Osteoblast (primary cell): ENCODE measurements around the gene PHACTR1. TPM values are rescaled to one million over a fixed set of nuclear protein-coding genes. Genes with fewer than 3 reads are reported as not detected.

Source experiments
- DNase-seq: peaks from one replicate; pipeline ENCODE4 v3.0.0; 2011; ENCODE audit warnings: low spot score, mixed read lengths; ENCODE audit not compliant: insufficient read length; ENCODE audit errors: missing footprints
- H2AFZ ChIP-seq: 2 replicates; pipeline ENCODE4 v1.6.0; 2011; ENCODE audit warnings: mild to moderate bottlenecking, low read length
- H3K27ac ChIP-seq: 2 replicates; pipeline ENCODE4 v1.5.1; 2011; ENCODE audit warnings: mild to moderate bottlenecking, low read depth, low read length, moderate library complexity
- H3K27me3 ChIP-seq: 2 replicates; pipeline ENCODE4 v1.6.0; 2012; ENCODE audit warnings: mild to moderate bottlenecking, control low read depth, inconsistent platforms, low read length, moderate library complexity; ENCODE audit not compliant: insufficient read depth
- H3K36me3 ChIP-seq: 2 replicates; pipeline ENCODE4 v1.5.1; 2011; ENCODE audit warnings: mild to moderate bottlenecking, low read length, control low read depth, moderate library complexity; ENCODE audit not compliant: insufficient read depth
- H3K4me1 ChIP-seq: 2 replicates; pipeline ENCODE4 v1.5.1; 2011; ENCODE audit warnings: mild to moderate bottlenecking, low read length, control low read depth, moderate library complexity; ENCODE audit not compliant: insufficient read depth
- H3K4me2 ChIP-seq: 2 replicates; pipeline ENCODE4 v1.6.0; 2011; ENCODE audit warnings: mild to moderate bottlenecking, low read length; ENCODE audit not compliant: insufficient read depth
- H3K4me3 ChIP-seq: fragments of 200-600 bp; sonication (generic); 3 replicates; pipeline ENCODE4 v1.5.1; 2012; ENCODE audit warnings: mild to moderate bottlenecking, low read length, inconsistent platforms; ENCODE audit not compliant: insufficient read depth
- H3K79me2 ChIP-seq: 2 replicates; pipeline ENCODE4 v1.6.0; 2012; ENCODE audit warnings: mild to moderate bottlenecking, low read length, control low read depth, inconsistent platforms; ENCODE audit not compliant: insufficient read depth
- H3K9me3 ChIP-seq: 2 replicates; pipeline ENCODE4 v1.5.1; 2011; ENCODE audit warnings: low read depth, low read length, control low read depth
- H4K20me1 ChIP-seq: 2 replicates; pipeline ENCODE4 v1.6.0; 2012; ENCODE audit warnings: mild to moderate bottlenecking, low read length, control low read depth; ENCODE audit not compliant: insufficient read depth
- CTCF ChIP-seq: IDR thresholded peaks from 2 replicates; pipeline ENCODE4 v1.5.1; 2011; ENCODE audit warnings: mild to moderate bottlenecking, low read depth, low read length, moderate library complexity; ENCODE audit errors: extremely low read depth
- total RNA-seq: library from RNA; depleted of rRNA; stranded (reverse); fragments of >200 nt; gene quantifications from 2 replicates; pipeline ENCODE4 v1.2.3, GENCODE V29; 2012

Gene PHACTR1
- total RNA-seq, 1 donor = 0.36 TPM

- Histone ChIP-seq H3K4me3 (no peak overlapping the region), H3K36me3 (no peaks in the 10 kb centered on the region), H4K20me1 (no peaks in the 10 kb centered on the region), H3K27ac (no peak overlapping the region), H3K4me2 (no peak overlapping the region), H3K4me1 (no peaks in the 10 kb centered on the region), H2AFZ (no peak overlapping the region), H3K79me2 (no peaks in the 10 kb centered on the region), H3K27me3 (no peaks in the 10 kb centered on the region), H3K9me3 (no peaks in the 10 kb centered on the region)
- no peak for DNase-seq
- no peak for TF ChIP-seq CTCF
These were observed 125.1 kb downstream of the PHACTR1 start for GRCh38 chr6:12841619-12842018.

- Histone ChIP-seq H2AFZ (no peak overlapping the region), H3K36me3 (no peaks in the 10 kb centered on the region), H3K79me2 (no peaks in the 10 kb centered on the region), H3K9me3 (no peaks in the 10 kb centered on the region), H3K27me3 (no peaks in the 10 kb centered on the region), H4K20me1 (no peaks in the 10 kb centered on the region), H3K4me3 (no peak overlapping the region), H3K4me2 (no peak overlapping the region), H3K27ac (no peak overlapping the region), H3K4me1 (no peaks in the 10 kb centered on the region)
- no peak for TF ChIP-seq CTCF
- DNase-seq = no peak
These were observed 125.5 kb downstream of the PHACTR1 start for GRCh38 chr6:12842114-12842513.

GRCh38 chr6:12842658-12843057 lies 126.1 kb downstream of the PHACTR1 start:
- Histone ChIP-seq H3K4me2 (no peak overlapping the region), H3K27me3 (no peaks in the 10 kb centered on the region), H3K4me1 (no peaks in the 10 kb centered on the region), H3K36me3 (no peaks in the 10 kb centered on the region), H3K27ac (no peak overlapping the region), H4K20me1 (no peaks in the 10 kb centered on the region), H2AFZ (no peak overlapping the region), H3K9me3 (no peaks in the 10 kb centered on the region), H3K79me2 (no peaks in the 10 kb centered on the region), H3K4me3 (no peak overlapping the region)
- TF ChIP-seq CTCF = no peak
- no peak for DNase-seq

- H3K79me2 ChIP-seq = no peaks in the 10 kb centered on the region
These were observed 128.0 kb downstream of the PHACTR1 start for GRCh38 chr6:12844284-12845223.

More at GRCh38 chr6:12844284-12845223, 128.0 kb downstream of the PHACTR1 start:
- no peaks in the 10 kb centered on the region for H3K4me1 ChIP-seq
- H4K20me1 ChIP-seq = no peaks in the 10 kb centered on the region
- no peaks in the 10 kb centered on the region for H3K9me3 ChIP-seq
- H3K4me2 ChIP-seq = no peak overlapping the region
- H3K27ac ChIP-seq = no peak overlapping the region
- no peak overlapping the region for H3K4me3 ChIP-seq
- no peaks in the 10 kb centered on the region for H3K36me3 ChIP-seq
- DNase-seq = no peak
- no peak overlapping the region for H2AFZ ChIP-seq
- TF ChIP-seq CTCF = peak; percentile 44
- H3K27me3 ChIP-seq = no peaks in the 10 kb centered on the region
